GM19238 (cell line): Measurements from ENCODE around the gene ZNF675.
"Not testable (repeated sequence)": the region's sequence is repeated elsewhere in the genome, so short reads cannot be mapped to it uniquely, and the experiment has no call there.

Source experiments
- DNase-seq: peaks from one replicate; pipeline ENCODE4 v3.0.0; 2011; ENCODE audit warnings: low spot score; ENCODE audit not compliant: insufficient read length

ZNF675 gene

GRCh38 chr19:23686621-23687423, at the start of gene ZNF675:
Gene ZNF675, minus strand, starts transcription at chr19:23687212. Its CDS starts 179 bp downstream, at chr19:23687033.
- peak; percentile 49 for DNase-seq

DNA sequence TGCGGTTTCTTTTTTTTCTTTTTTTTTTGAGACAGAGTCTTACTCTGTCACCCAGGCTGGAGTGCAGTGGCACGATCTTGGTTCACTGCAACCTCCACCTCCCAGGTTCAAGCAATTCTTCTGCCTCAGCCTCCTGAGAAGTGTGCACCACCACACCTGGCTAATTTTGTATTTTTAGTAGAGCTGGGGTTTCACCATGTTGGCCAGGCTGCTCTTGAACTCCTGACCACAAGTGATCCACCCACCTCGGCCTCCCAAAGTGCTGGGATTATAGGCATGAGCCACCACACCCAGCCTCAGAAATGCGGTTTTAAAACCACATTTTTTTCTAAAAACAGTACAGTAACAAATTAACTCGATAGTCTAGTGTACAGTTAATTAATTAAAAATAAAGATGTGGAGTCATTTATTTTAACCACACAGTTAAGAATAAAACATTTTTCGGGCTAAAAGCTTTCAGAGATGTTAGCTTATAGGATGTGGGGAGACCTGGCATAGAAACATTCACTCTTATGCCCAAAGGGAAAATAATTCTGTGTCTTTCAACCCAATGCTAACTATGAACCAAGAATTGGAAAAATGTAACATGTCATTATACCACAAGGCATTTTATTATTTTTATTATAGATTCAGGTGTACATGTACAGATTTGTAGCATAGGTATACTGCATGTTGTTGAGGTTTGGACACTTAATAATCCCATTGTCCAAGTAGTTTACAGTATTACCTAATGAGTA, 43.9 kb upstream of the ZNF675 start:
- not testable (repeated sequence) for DNase-seq

DNA sequence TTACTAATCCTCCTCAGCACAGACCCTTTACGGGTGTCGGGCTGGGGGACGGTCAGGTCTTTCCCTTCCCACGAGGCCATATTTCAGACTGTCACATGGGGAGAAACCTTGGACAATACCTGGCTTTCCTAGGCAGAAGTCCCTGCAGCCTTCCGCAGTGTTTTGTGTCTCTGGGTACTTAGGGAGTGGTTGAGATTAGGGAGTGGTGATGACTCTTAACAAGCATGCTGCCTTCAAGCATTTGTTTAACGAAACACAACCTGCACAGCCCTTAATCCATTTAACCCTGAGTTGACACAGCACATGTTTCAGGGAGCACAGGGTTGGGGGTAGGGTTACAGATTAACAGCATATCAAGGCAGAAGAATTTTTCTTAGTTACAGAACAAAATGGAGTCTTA, 37.1 kb upstream of the ZNF675 start:
- DNase-seq, result not testable (repeated sequence)

GRCh38 chr19:23718802-23719201, 31.8 kb upstream of the ZNF675 start:
- DNase-seq, result no peak

DNA sequence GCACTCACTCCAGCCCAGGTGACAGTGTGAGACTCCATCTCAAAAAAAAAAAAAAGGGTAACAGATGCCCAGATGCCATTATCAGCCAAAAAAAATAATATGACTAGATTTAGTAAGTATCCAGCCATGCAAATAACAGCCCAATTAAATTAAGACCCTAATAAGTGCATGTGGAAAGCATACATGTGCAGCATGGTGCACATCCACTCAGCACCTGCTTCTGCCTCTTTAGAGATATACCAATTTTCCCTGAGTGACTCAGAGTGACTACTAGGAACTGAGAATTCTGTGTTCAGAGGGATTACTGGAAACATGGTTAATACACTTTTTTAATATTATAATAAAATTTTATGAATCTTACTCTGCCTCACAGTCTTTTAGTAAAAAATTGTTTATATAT, 29.8 kb upstream of the ZNF675 start:
- DNase-seq, result no peak

DNA sequence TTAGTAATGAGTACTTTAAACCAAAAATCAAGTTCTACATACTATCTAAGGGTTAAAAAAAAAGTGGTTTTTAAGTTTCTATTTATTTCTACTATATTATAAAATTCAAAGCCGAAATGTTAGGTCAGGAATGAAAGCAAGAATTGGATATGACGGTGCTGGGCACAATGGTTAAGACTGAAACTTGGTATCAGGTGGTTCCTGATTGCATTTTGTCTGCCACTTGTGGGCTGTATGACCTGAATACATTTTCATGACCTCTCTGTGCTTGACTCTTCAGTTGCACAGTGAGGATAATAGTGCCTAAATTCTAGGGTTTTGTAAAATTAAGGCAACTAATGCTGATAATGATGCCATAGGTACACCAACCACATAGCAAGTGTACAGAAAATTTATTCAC, 22.3 kb upstream of the ZNF675 start:
- DNase-seq, result no peak

- no peak for DNase-seq
Observed at GRCh38 chr19:23706657-23707056, 19.6 kb upstream of the ZNF675 start.

DNA sequence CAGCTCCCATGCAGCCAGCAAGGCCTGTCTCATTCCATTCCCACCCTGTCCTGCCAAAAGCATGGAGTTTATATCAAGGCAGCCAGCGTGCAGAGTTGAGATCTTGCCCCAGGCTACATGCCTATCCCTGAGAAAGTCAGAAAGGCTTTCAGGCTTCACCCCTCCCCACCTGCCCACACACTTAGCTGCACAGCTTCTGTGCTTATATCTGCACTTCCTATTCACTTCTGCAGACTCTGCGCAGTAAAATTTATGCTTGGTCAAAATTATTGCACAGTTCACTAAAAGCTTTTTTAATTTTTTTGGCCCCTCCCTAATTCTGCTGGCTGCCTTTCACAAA, 12.5 kb upstream of the ZNF675 start:
- DNase-seq, result no peak

DNA sequence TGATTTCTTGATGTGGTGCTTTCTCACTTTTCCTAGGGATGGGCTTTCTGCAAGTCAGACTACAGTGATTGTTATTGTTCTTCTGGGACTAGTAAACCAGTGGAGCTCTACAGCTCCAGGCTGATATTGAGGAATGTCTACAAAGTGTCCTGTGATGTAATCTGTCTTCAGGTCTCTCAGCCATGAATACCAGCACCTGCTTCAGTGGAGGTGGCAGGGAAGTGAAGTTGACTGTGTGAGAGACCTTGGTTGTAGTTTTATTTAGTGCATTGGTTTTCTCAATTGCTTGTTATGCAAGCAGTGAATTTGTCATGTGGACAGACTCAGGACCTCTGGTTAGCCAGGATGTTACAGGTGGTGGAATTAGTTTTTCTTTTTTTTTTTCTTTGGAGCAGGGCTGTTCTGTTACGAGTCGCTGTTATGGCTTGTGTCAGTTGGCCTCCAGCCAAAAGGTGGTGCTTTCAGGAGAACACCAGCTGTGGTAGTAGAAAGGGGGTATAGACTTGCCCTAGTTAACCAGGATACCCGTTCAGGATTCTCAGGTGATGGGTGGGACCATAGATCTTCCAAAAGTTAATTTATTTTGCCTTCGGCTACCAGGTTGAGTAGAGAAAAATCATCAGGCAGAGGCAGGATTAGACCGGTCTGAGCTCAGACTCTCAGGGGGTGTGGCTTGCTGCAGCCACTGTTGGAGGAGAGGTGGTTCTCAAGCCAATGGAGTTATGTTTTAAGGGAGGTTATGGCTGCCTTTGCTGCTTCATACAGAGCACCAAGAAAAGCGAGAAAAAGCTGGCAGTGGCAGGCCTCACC, 11.9 kb upstream of the ZNF675 start:
- no peak for DNase-seq

GRCh38 chr19:23692937-23693336, 5.9 kb upstream of the ZNF675 start:
- not testable (repeated sequence) for DNase-seq

DNA sequence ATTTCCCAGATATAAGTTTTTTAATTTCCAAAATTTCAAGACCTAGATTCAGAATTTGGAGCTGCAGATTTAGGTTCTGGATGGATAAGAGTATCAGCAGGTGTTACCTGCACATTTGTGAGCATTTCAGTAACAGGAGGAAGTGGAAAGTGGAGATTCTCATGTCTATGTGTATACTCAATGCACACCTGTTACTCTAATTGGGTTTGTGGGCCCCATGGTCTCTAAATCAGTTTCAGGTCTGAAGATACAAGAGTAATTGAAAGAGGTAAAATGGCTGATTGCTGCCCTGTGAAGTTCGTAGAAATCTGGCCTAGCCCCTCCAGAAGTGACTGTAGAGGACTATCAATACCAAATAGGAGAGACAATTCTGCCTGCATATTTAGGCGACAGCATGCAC, 13.9 kb downstream of the ZNF675 start:
- DNase-seq, result no peak

- not testable (repeated sequence) for DNase-seq
Observed at GRCh38 chr19:23668606-23669005, 18.4 kb downstream of the ZNF675 start.

DNA sequence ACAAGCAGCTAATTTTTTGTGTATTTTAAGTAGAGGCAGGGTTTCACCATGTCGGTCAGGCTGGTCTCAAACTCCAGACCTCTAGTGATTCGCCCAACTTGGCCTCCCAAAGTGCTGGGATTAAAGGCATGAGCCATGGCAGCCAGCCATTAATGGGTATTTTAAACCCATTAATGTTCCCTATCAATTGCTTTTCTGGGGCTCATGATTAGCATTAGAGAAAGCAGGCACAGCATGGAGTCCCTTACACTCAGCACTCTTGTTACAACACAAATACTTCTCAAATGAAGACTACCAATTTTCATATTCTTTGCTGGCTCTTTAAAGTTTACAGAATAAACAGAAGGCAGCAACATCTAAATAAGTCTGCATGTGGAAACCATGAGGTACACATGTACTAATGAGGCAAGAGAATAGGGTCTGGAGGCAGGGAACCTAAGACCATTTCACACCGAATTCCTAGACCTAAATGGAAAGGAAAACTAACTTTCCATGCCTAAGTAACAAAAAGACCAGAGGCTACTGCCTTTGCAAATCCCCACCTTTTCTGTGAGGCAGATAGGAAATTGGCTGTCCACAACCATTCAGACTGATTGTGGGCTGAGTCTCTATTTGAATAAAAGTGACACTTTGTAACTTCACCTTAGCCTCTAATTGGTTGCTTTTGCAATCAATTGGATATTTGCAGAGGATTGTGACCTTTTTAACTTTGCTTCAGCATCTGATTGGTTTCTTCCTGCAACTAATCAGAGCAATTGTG, 21.2 kb downstream of the ZNF675 start:
- no peak for DNase-seq

GRCh38 chr19:23649817-23650216, 37.2 kb downstream of the ZNF675 start:
- DNase-seq, result not testable (repeated sequence)
